Astrocyte of the cerebellum (primary cell): ENCODE measurements around the gene PIP5K1B.

Source experiments
- DNase-seq: peaks from one replicate; pipeline ENCODE4 v3.0.0-alpha.2; 2011; ENCODE audit warnings: low read depth
- H3K4me3 ChIP-seq: 2 replicates; pipeline ENCODE4 v1.5.1; 2011; ENCODE audit warnings: mild to moderate bottlenecking, low read depth, low read length, moderate library complexity
- CTCF ChIP-seq: IDR thresholded peaks from 2 replicates; pipeline ENCODE4 v1.5.1; 2012; ENCODE audit warnings: low read length, low read depth, moderate library complexity, mild to moderate bottlenecking; ENCODE audit errors: missing control alignments
- in situ Hi-C: cut with HindIII; loops from 2 replicates; pipeline ENCODE4 v1.10.0; 2017; ENCODE audit warnings: low sequenced_read_pairs

PIP5K1B gene

GRCh38 chr9:68678430-68678829 lies 26.6 kb upstream of the PIP5K1B start:
- peak; percentile 12 for TF ChIP-seq CTCF
- DNase-seq = no peak
- in situ Hi-C loops = no loop called here
- no peak overlapping the region for H3K4me3 ChIP-seq

- no peak for TF ChIP-seq CTCF
Observed at GRCh38 chr9:68683433-68683832, 21.6 kb upstream of the PIP5K1B start.

GRCh38 chr9:68685213-68685612 lies 19.8 kb upstream of the PIP5K1B start:
- H3K4me3 ChIP-seq = no peak overlapping the region
- no peak for DNase-seq
- in situ Hi-C loops = no loop called here
- no peak for TF ChIP-seq CTCF

More at GRCh38 chr9:68683433-68683832, 21.6 kb upstream of the PIP5K1B start:
- DNase-seq = no peak
- in situ Hi-C loops = no loop called here
- H3K4me3 ChIP-seq = no peak overlapping the region

- H3K4me3 ChIP-seq = no peak overlapping the region
- TF ChIP-seq CTCF = no peak
- no peak for DNase-seq
- in situ Hi-C loops = no loop called here
Observed at GRCh38 chr9:68685770-68686169, 19.3 kb upstream of the PIP5K1B start.

GRCh38 chr9:68690088-68690487 lies 15.0 kb upstream of the PIP5K1B start:
- no peak for DNase-seq
- no peak overlapping the region for H3K4me3 ChIP-seq
- no peak for TF ChIP-seq CTCF
- in situ Hi-C loops = no loop called here

- no peak overlapping the region for H3K4me3 ChIP-seq
- TF ChIP-seq CTCF = no peak
- DNase-seq = no peak
- in situ Hi-C loops = no loop called here
Observed at GRCh38 chr9:68692519-68692918, 12.5 kb upstream of the PIP5K1B start.

- DNase-seq = no peak
- H3K4me3 ChIP-seq = no peak overlapping the region
- TF ChIP-seq CTCF = no peak
- in situ Hi-C loops = no loop called here
Observed at GRCh38 chr9:68694125-68694524, 10.9 kb upstream of the PIP5K1B start.
